ENCODE results near the gene ARHGAP24. TPM values are rescaled to one million over a fixed set of nuclear protein-coding genes. Genes with fewer than 3 reads are reported as not detected.

ARHGAP24 gene
- total RNA-seq, 2 donors from 2014 or later = 4.2 to 5.2 TPM

- H3K9ac ChIP-seq (ENCODE audit: low read depth in 2 of 2, low read length in 2 of 2) = no peak overlapping the region
- no peak overlapping the region for H3K27ac ChIP-seq
- intact Hi-C loops (cut with DNase I) = no loop called here
- no peak for TF ChIP-seq CTCF (IDR thresholded peaks at IDR 0.05)
- no peaks in the 10 kb centered on the region for H3K36me3 ChIP-seq
- H3K9me3 ChIP-seq = no peaks in the 10 kb centered on the region
- no peaks in the 10 kb centered on the region for H3K4me1 ChIP-seq
- no peak for DNase-seq
- no peaks in the 10 kb centered on the region for H3K27me3 ChIP-seq
- no peak overlapping the region for H3K4me3 ChIP-seq
Observed at GRCh38 chr4:85942107-85942506, 467.2 kb downstream of the ARHGAP24 start.

GRCh38 chr4:85946821-85947220 lies 471.9 kb downstream of the ARHGAP24 start:
- TF ChIP-seq CTCF (IDR thresholded peaks at IDR 0.05) = no peak
- Histone ChIP-seq H3K27ac (no peak overlapping the region), H3K4me1 (no peaks in the 10 kb centered on the region), H3K4me3 (no peak overlapping the region), H3K36me3 (no peaks in the 10 kb centered on the region), H3K9ac (ENCODE audit: low read depth in 2 of 2, low read length in 2 of 2) (no peak overlapping the region), H3K9me3 (no peaks in the 10 kb centered on the region), H3K27me3 (no peaks in the 10 kb centered on the region)
- DNase-seq = no peak
- intact Hi-C loops (cut with DNase I) = no loop called here

- H3K27me3 ChIP-seq = no peaks in the 10 kb centered on the region
- DNase-seq = no peak
- H3K4me1 ChIP-seq = no peaks in the 10 kb centered on the region
- intact Hi-C loops (cut with DNase I) = no loop called here
- no peak overlapping the region for H3K4me3 ChIP-seq
- no peaks in the 10 kb centered on the region for H3K36me3 ChIP-seq
- H3K27ac ChIP-seq = no peak overlapping the region
- TF ChIP-seq CTCF (IDR thresholded peaks at IDR 0.05) = no peak
- no peaks in the 10 kb centered on the region for H3K9me3 ChIP-seq
- H3K9ac ChIP-seq (ENCODE audit: low read depth in 2 of 2, low read length in 2 of 2) = no peak overlapping the region
Observed at GRCh38 chr4:85951099-85951498, 476.1 kb downstream of the ARHGAP24 start.

- no peaks in the 10 kb centered on the region for H3K9me3 ChIP-seq
- intact Hi-C loops (cut with DNase I) = no loop called here
- no peak for TF ChIP-seq CTCF (IDR thresholded peaks at IDR 0.05)
- H3K36me3 ChIP-seq = no peaks in the 10 kb centered on the region
- H3K9ac ChIP-seq (ENCODE audit: low read depth in 2 of 2, low read length in 2 of 2) = no peak overlapping the region
- no peak overlapping the region for H3K4me3 ChIP-seq
- no peak for DNase-seq
- no peak overlapping the region for H3K27ac ChIP-seq
- no peaks in the 10 kb centered on the region for H3K27me3 ChIP-seq
- no peaks in the 10 kb centered on the region for H3K4me1 ChIP-seq
Observed at GRCh38 chr4:85952528-85952927, 477.6 kb downstream of the ARHGAP24 start.

- Histone ChIP-seq H3K27ac (no peak overlapping the region), H3K4me1 (no peaks in the 10 kb centered on the region), H3K9me3 (no peaks in the 10 kb centered on the region), H3K36me3 (no peaks in the 10 kb centered on the region), H3K4me3 (no peak overlapping the region), H3K9ac (ENCODE audit: low read depth in 2 of 2, low read length in 2 of 2) (no peak overlapping the region), H3K27me3 (no peaks in the 10 kb centered on the region)
- no peak for DNase-seq
- TF ChIP-seq CTCF (IDR thresholded peaks at IDR 0.05) = no peak
- intact Hi-C loops (cut with DNase I) = no loop called here
Observed at GRCh38 chr4:85952972-85953650, 478.2 kb downstream of the ARHGAP24 start.

Data from colonic mucosa (tissue), 4 donors.